Naive thymus-derived CD4-positive, alpha-beta T cell (primary cell): ENCODE measurements around the gene MAGEH1. TPM values are rescaled to one million over a fixed set of nuclear protein-coding genes. Genes with fewer than 3 reads are reported as not detected.
"Not testable (repeated sequence)": the region's sequence is repeated elsewhere in the genome, so short reads cannot be mapped to it uniquely, and the experiment has no call there.

ENCODE experiments used
- ATAC-seq: fragments of 150-1000 bp; cut with Tn5 transposase; 2 replicates; pipeline ENCODE4 v1.10.0; 2021; ENCODE audit warnings: mild to moderate bottlenecking, moderate library complexity
- CTCF ChIA-PET: fragments of 350-600 bp; sonication (Branson Sonifier 250); formaldehyde crosslinking; loops from one replicate; lab custom pipeline; 2021; ENCODE audit warnings: antibody characterized with exemption; lab: Charles Lee
- POLR2A ChIA-PET: fragments of 350-600 bp; sonication (Branson Sonifier 250); formaldehyde crosslinking; loops from one replicate; lab custom pipeline; 2021; ENCODE audit warnings: antibody characterized with exemption, inconsistent platforms; lab: Charles Lee
- DNase-seq, 9 donors: peaks; one replicate each; pipeline versions ENCODE4 v3.0.0 to v3.0.0-alpha.2; 2020 to 2022; ENCODE audit warnings: mixed read lengths in 1 of 9
- H3K27ac ChIP-seq: one replicate; pipeline ENCODE4 v1.7.0; 2013; ENCODE audit warnings: mild to moderate bottlenecking, low read depth, low read length, moderate library complexity
- H3K27me3 ChIP-seq, 2 donors: one replicate each; pipeline ENCODE4 v1.7.0; 2013; ENCODE audit warnings: low read length in 2 of 2, mild to moderate bottlenecking in 2 of 2, moderate library complexity in 2 of 2; ENCODE audit not compliant: control insufficient read depth in 2 of 2, insufficient read depth in 2 of 2
- H3K36me3 ChIP-seq, 3 experiments: 1 replicate in 2 of 3; 2 replicates in 1 of 3; pipeline ENCODE4 v1.7.0; 2013; ENCODE audit warnings: low read length in 3 of 3, mild to moderate bottlenecking in 3 of 3, moderate library complexity in 1 of 3; ENCODE audit not compliant: insufficient read depth in 3 of 3, control insufficient read depth in 2 of 3
- H3K4me1 ChIP-seq, 2 donors: one replicate each; pipeline ENCODE4 v1.7.0; 2013; ENCODE audit warnings: low read length in 2 of 2, mild to moderate bottlenecking in 2 of 2, moderate library complexity in 1 of 2; ENCODE audit not compliant: control insufficient read depth in 2 of 2, insufficient read depth in 2 of 2
- H3K4me3 ChIP-seq: 2 replicates; pipeline ENCODE4 v1.7.0; 2013; ENCODE audit warnings: mild to moderate bottlenecking, low read length
- H3K9me3 ChIP-seq, 3 experiments: 1 replicate in 2 of 3; 2 replicates in 1 of 3; pipeline ENCODE4 v1.7.0; 2013; ENCODE audit warnings: low read length in 3 of 3; ENCODE audit not compliant: control insufficient read depth in 2 of 3
- H3K27ac Mint-ChIP-seq, 9 donors: one replicate each; pipeline ENCODE4 v1.8.0; 2020 to 2022; ENCODE audit warnings: mixed read lengths in 9 of 9, mild to moderate bottlenecking in 8 of 9, moderate library complexity in 5 of 9, inconsistent platforms in 2 of 9
- H3K27me3 Mint-ChIP-seq, 5 donors: one replicate each; pipeline ENCODE4 v1.8.0; 2021 to 2022; ENCODE audit warnings: mixed read lengths in 5 of 5, mild to moderate bottlenecking in 1 of 5
- H3K36me3 Mint-ChIP-seq, 5 donors: one replicate each; pipeline ENCODE4 v1.8.0; 2020 to 2022; ENCODE audit warnings: mixed read lengths in 5 of 5, mild to moderate bottlenecking in 3 of 5, inconsistent platforms in 1 of 5
- H3K4me1 Mint-ChIP-seq, 7 donors: one replicate each; pipeline ENCODE4 v1.8.0; 2020 to 2022; ENCODE audit warnings: mixed read lengths in 7 of 7, mild to moderate bottlenecking in 3 of 7, inconsistent platforms in 1 of 7
- H3K4me3 Mint-ChIP-seq, 10 donors: one replicate each; pipeline ENCODE4 v1.8.0; 2020 to 2022; ENCODE audit warnings: mild to moderate bottlenecking in 10 of 10, mixed read lengths in 10 of 10, moderate library complexity in 6 of 10, inconsistent platforms in 2 of 10
- H3K9me3 Mint-ChIP-seq, 11 donors: one replicate each; pipeline ENCODE4 v1.8.0; 2020 to 2022; ENCODE audit warnings: mixed read lengths in 11 of 11, mild to moderate bottlenecking in 4 of 11, inconsistent platforms in 1 of 11, moderate library complexity in 1 of 11
- intact Hi-C, 2 donors: fragments of 100-400 bp; cut with micrococcal nuclease; formaldehyde crosslinking; loops; one replicate each; pipeline ENCODE4 v1.15.1; 2023
- polyA plus RNA-seq, 2 donors: library from polyadenylated mRNA; unstranded; fragments of 300-500 nt; fragmentation: Illumina TruSeq; gene quantifications; one replicate each; pipeline ENCODE4 v1.2.3, GENCODE V29; 2021
- total RNA-seq, 6 experiments: library from RNA in 5 of 6; stranded (reverse) in 5 of 6; gene quantifications; 1 replicate in 5 of 6; 2 replicates in 1 of 6; pipeline ENCODE4 v1.2.3 and lab custom pipeline; 2021 to 2026

Gene MAGEH1
- total RNA-seq (10 to 100 TPM; 12.3 to 29.6 (median 20.3) TPM), polyA plus RNA-seq (10 to 100 TPM; 51.0 to 51.8 TPM), total RNA-seq (lab: John Stamatoyannopoulos, UW) (21.5 reads per million, percentile 52 among the genes with 10 or more reads in this experiment)

- H3K36me3 ChIP-seq, result no peaks in the 10 kb centered on the region
- peaks cover 0 to 3% (median 0%) of the 10 kb centered on the region in 5 donors for H3K27me3 Mint-ChIP-seq
- no peaks in the 10 kb centered on the region for H3K27me3 ChIP-seq
- H3K9me3 Mint-ChIP-seq, result peaks cover 0 to 2% (median 0%) of the 10 kb centered on the region in 11 donors
- CTCF ChIA-PET, result interaction anchor here (0.9 to 1.0 kb wide), 2 partner anchors 36 to 795 kb away, joined by 3 read pairs; no protein-coding TSS in a partner anchor
- ATAC-seq (peak; percentile 95), DNase-seq (peak; percentile 39 to 88 (median 81))
- peak within 1 kb of the TSS; percentile 88 for H3K27ac ChIP-seq
- peak within 1 kb of the TSS; percentile 82 for H3K4me3 ChIP-seq
- POLR2A ChIA-PET, result interaction anchor here (0.8 to 2.5 kb wide), 5 partner anchors 30 to 812 kb away, joined by 3 to 35 read pairs (median 4); partner anchors contain the start of genes RRAGB and USP51
- intact Hi-C loops, result no loop called here
- H3K4me1 ChIP-seq, result peaks cover 0 to 3% of the 10 kb centered on the region in 2 donors
- peak within 1 kb of the TSS; percentile 91 to 98 (median 95) for H3K27ac Mint-ChIP-seq
- no peaks in the 10 kb centered on the region for H3K36me3 Mint-ChIP-seq
- peak within 1 kb of the TSS; percentile 90 to 98 (median 95) for H3K4me3 Mint-ChIP-seq
- H3K9me3 ChIP-seq, result no peaks in the 10 kb centered on the region
- H3K4me1 Mint-ChIP-seq, result peaks cover 2 to 23% (median 16%) of the 10 kb centered on the region in 7 donors
Measured at GRCh38 chrX:55451990-55452832, at the start of gene MAGEH1. Gene MAGEH1 (plus strand): TSS chrX:55452127. CDS start chrX:55452375, 248 bp downstream.

- H3K27me3 ChIP-seq, H3K9me3 Mint-ChIP-seq, H3K4me3 Mint-ChIP-seq, H3K4me1 Mint-ChIP-seq, POLR2A ChIA-PET, H3K9me3 ChIP-seq, H3K27ac ChIP-seq, H3K27me3 Mint-ChIP-seq, H3K36me3 Mint-ChIP-seq, ATAC-seq, H3K36me3 ChIP-seq, H3K4me1 ChIP-seq, H3K4me3 ChIP-seq, H3K27ac Mint-ChIP-seq: not testable (repeated sequence)
- intact Hi-C loops, result loop anchor here in 1 of 2 donors (1.0 to 5.0 kb wide), 2 partner anchors 291 to 480 kb away; no protein-coding TSS in a partner anchor
- DNase-seq, result peak in 7 of 9 donors; percentile 3 to 29 (median 19)
- CTCF ChIA-PET, result interaction anchor here (0.6 kb wide), 1 partner anchor 163 kb away, joined by 3 read pairs; no protein-coding TSS in a partner anchor
Measured at GRCh38 chrX:55427079-55427478, 24.8 kb upstream of the MAGEH1 start.

GRCh38 chrX:55443468-55443867, 8.5 kb upstream of the MAGEH1 start:
- intact Hi-C loops, ATAC-seq, H3K4me1 Mint-ChIP-seq, H3K27ac Mint-ChIP-seq, H3K27me3 ChIP-seq, CTCF ChIA-PET, H3K9me3 Mint-ChIP-seq, DNase-seq, POLR2A ChIA-PET, H3K4me3 Mint-ChIP-seq, H3K4me1 ChIP-seq, H3K9me3 ChIP-seq, H3K36me3 Mint-ChIP-seq, H3K36me3 ChIP-seq, H3K27ac ChIP-seq, H3K4me3 ChIP-seq: not testable (repeated sequence)
- peaks cover 0 to 12% (median 3%) of the 10 kb centered on the region in 5 donors for H3K27me3 Mint-ChIP-seq

GRCh38 chrX:55450259-55450658, 1.7 kb upstream of the MAGEH1 start:
- no peaks in the 10 kb centered on the region for H3K36me3 Mint-ChIP-seq
- peaks cover 2 to 23% (median 16%) of the 10 kb centered on the region in 7 donors for H3K4me1 Mint-ChIP-seq
- peaks cover 0 to 2% (median 0%) of the 10 kb centered on the region in 11 donors for H3K9me3 Mint-ChIP-seq
- no peaks in the 10 kb centered on the region for H3K27me3 ChIP-seq
- DNase-seq (no peak), ATAC-seq (no peak)
- H3K9me3 ChIP-seq, result no peaks in the 10 kb centered on the region
- H3K4me1 ChIP-seq, result peaks cover 0 to 3% of the 10 kb centered on the region in 2 donors
- ChIA-PET CTCF (no interaction called here), POLR2A (interaction anchor here (0.7 kb wide), 1 partner anchor 66 kb away, joined by 3 read pairs; no protein-coding TSS in a partner anchor)
- peak overlapping the region in 2 of 9 donors; percentile 14 to 47 for H3K27ac Mint-ChIP-seq
- H3K36me3 ChIP-seq, result no peaks in the 10 kb centered on the region
- intact Hi-C loops, result no loop called here
- peak overlapping the region in 1 of 10 donors; percentile 33 for H3K4me3 Mint-ChIP-seq
- H3K27ac ChIP-seq, result no peak overlapping the region
- peaks cover 0 to 12% (median 0%) of the 10 kb centered on the region in 5 donors for H3K27me3 Mint-ChIP-seq
- no peak overlapping the region for H3K4me3 ChIP-seq

- CTCF ChIA-PET, result interaction anchor here (0.9 kb wide), 1 partner anchor 37 kb away, joined by 3 read pairs; no protein-coding TSS in a partner anchor
- H3K27ac ChIP-seq, result peak overlapping the region; percentile 88
- Mint-ChIP-seq H3K27ac (peak overlapping the region; percentile 91 to 98 (median 95)), H3K9me3 (peaks cover 0 to 2% (median 0%) of the 10 kb centered on the region in 11 donors), H3K4me3 (peak overlapping the region; percentile 90 to 98 (median 95)), H3K4me1 (peaks cover 2 to 23% (median 16%) of the 10 kb centered on the region in 7 donors), H3K27me3 (peaks cover 0 to 7% (median 0%) of the 10 kb centered on the region in 5 donors), H3K36me3 (no peaks in the 10 kb centered on the region)
- H3K4me3 ChIP-seq, result peak overlapping the region; percentile 82
- H3K4me1 ChIP-seq, result peaks cover 0 to 3% of the 10 kb centered on the region in 2 donors
- no peaks in the 10 kb centered on the region for H3K27me3 ChIP-seq
- no peaks in the 10 kb centered on the region for H3K36me3 ChIP-seq
- POLR2A ChIA-PET, result interaction anchor here (2.5 kb wide), 1 partner anchor 38 kb away, joined by 35 read pairs; the partner anchor contains the start of gene USP51
- intact Hi-C loops, result no loop called here
- ATAC-seq, result no peak
- DNase-seq, result no peak
- H3K9me3 ChIP-seq, result no peaks in the 10 kb centered on the region
Measured at GRCh38 chrX:55451141-55451540, 786 bp upstream of the MAGEH1 start.

GRCh38 chrX:55451626-55451989, 319 bp upstream of the MAGEH1 start:
- H3K4me1 ChIP-seq, result peaks cover 0 to 3% of the 10 kb centered on the region in 2 donors
- H3K4me3 ChIP-seq, result peak overlapping the region; percentile 82
- POLR2A ChIA-PET, result interaction anchor here (0.8 to 2.5 kb wide), 5 partner anchors 31 to 812 kb away, joined by 3 to 35 read pairs (median 4); partner anchors contain the start of genes RRAGB and USP51
- intact Hi-C loops, result no loop called here
- CTCF ChIA-PET, result interaction anchor here (0.9 to 1.0 kb wide), 2 partner anchors 37 to 795 kb away, joined by 3 read pairs; no protein-coding TSS in a partner anchor
- peak overlapping the region; percentile 88 for H3K27ac ChIP-seq
- no peaks in the 10 kb centered on the region for H3K36me3 ChIP-seq
- Mint-ChIP-seq H3K9me3 (peaks cover 0 to 2% (median 0%) of the 10 kb centered on the region in 11 donors), H3K36me3 (no peaks in the 10 kb centered on the region), H3K4me3 (peak overlapping the region; percentile 90 to 98 (median 95)), H3K27ac (peak overlapping the region; percentile 91 to 98 (median 95)), H3K4me1 (peaks cover 2 to 23% (median 16%) of the 10 kb centered on the region in 7 donors), H3K27me3 (peaks cover 0 to 3% (median 0%) of the 10 kb centered on the region in 5 donors)
- DNase-seq (no peak), ATAC-seq (peak; percentile 14)
- no peaks in the 10 kb centered on the region for H3K9me3 ChIP-seq
- no peaks in the 10 kb centered on the region for H3K27me3 ChIP-seq
